Hepatocyte (in vitro differentiated cells): ENCODE data around the gene STAM. TPM values are rescaled to one million over a fixed set of nuclear protein-coding genes. Genes with fewer than 3 reads are reported as not detected.

Source experiments
- DNase-seq: peaks from one replicate; pipeline ENCODE4 v3.0.0-alpha.2; 2016; ENCODE audit warnings: low spot score
- H2AFZ ChIP-seq: fragments of 200-600 bp; sonication (generic); 2 replicates; pipeline ENCODE4 v1.6.0; 2016; ENCODE audit warnings: antibody characterized with exemption, mild to moderate bottlenecking
- H3K27ac ChIP-seq: fragments of 200-600 bp; sonication (generic); 2 replicates; pipeline ENCODE4 v1.5.1; 2016; ENCODE audit warnings: mild to moderate bottlenecking
- H3K27me3 ChIP-seq: fragments of 200-600 bp; sonication (generic); 2 replicates; pipeline ENCODE4 v1.6.1; 2016
- H3K36me3 ChIP-seq: fragments of 200-600 bp; sonication (generic); replicated peaks from 2 replicates; pipeline ENCODE4 v1.5.1; 2016; ENCODE audit warnings: low read depth; ENCODE audit not compliant: insufficient read depth
- H3K4me1 ChIP-seq: fragments of 200-600 bp; sonication (generic); 2 replicates; pipeline ENCODE4 v1.5.1; 2016; ENCODE audit warnings: mild to moderate bottlenecking, moderate library complexity; ENCODE audit not compliant: insufficient read depth
- H3K4me2 ChIP-seq: fragments of 200-600 bp; sonication (generic); 2 replicates; pipeline ENCODE4 v1.6.0; 2016
- H3K4me3 ChIP-seq: fragments of 200-600 bp; sonication (generic); 2 replicates; pipeline ENCODE4 v1.5.1; 2016; ENCODE audit warnings: mild to moderate bottlenecking
- H3K79me2 ChIP-seq: fragments of 200-600 bp; sonication (generic); 2 replicates; pipeline ENCODE4 v1.6.0; 2017; ENCODE audit warnings: mild to moderate bottlenecking
- H3K9me2 ChIP-seq: fragments of 200-600 bp; sonication (generic); replicated peaks from 2 replicates; pipeline ENCODE4 v1.6.0; 2017; ENCODE audit warnings: mild to moderate bottlenecking; ENCODE audit not compliant: insufficient read depth
- H3K9me3 ChIP-seq: fragments of 200-600 bp; sonication (generic); 2 replicates; pipeline ENCODE4 v1.5.1; 2016; ENCODE audit warnings: low read depth, mild to moderate bottlenecking
- H4K20me1 ChIP-seq: fragments of 200-600 bp; sonication (generic); 2 replicates; pipeline ENCODE4 v1.6.0; 2016; ENCODE audit warnings: mild to moderate bottlenecking; ENCODE audit not compliant: insufficient read depth, poor library complexity, severe bottlenecking
- EZH2 ChIP-seq: fragments of 200-600 bp; sonication (generic); IDR thresholded peaks from 2 replicates; pipeline ENCODE4 v1.6.1; 2016; ENCODE audit warnings: antibody characterized with exemption, mild to moderate bottlenecking, borderline replicate concordance
- EZH2phosphoT487 ChIP-seq: fragments of 200-600 bp; sonication (generic); IDR thresholded peaks from one replicate; pipeline ENCODE4 v1.6.1; 2018; ENCODE audit warnings: antibody characterized with exemption, mild to moderate bottlenecking, low read depth, moderate library complexity; ENCODE audit not compliant: unreplicated experiment, severe bottlenecking
- WGBS: methylation state at CpG from one replicate; pipeline ENCODE4 v1.1.6; 2016; ENCODE audit warnings: low lambda C conversion rate; ENCODE audit errors: missing lambda C conversion rate; 5-methylcytosine and 5-hydroxymethylcytosine counted together
- polyA plus RNA-seq: library from polyadenylated mRNA; unstranded; fragments of >200 nt; fragmentation: Nextera tagmentation; extraction: Ambion mirVana; gene quantifications from 2 replicates; pipeline ENCODE4 v1.2.1, GENCODE V29; 2016
- total RNA-seq: library from RNA; depleted of rRNA; stranded (reverse); fragments of >200 nt; gene quantifications from 2 replicates; pipeline ENCODE4 v1.2.3, GENCODE V29; 2014
- TF ChIP-seq, protein P1 (sequence below): fragments of 200-600 bp; sonication (generic); IDR thresholded peaks from 2 replicates; pipeline ENCODE4 v1.5.1; 2016; ENCODE audit warnings: antibody characterized with exemption, mild to moderate bottlenecking; ENCODE audit not compliant: poor library complexity

STAM gene
- total and polyA plus RNA-seq, 2 experiments from 2014 or later, result 20.6 to 29.9 TPM

DNA sequence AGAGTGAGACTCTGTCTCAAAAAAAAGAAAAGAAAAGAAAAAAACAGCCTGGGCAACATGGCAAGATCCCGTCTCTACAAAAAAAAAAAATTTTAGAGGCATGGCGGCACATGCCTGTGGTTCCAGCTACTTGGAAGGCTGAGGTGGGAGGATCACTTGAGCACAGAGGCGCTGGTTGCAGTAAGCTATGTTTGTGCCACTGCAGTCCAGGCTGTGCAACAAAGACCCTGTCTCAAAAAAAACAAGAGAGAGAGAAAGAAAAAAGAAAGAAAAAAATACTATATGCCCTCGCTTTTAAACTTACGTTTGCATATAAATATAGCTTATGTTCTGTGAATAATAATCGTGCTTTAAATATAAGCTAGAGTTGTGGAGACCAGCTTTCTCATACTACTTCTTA lies 38.0 kb upstream of the STAM start:
- Histone ChIP-seq H3K4me1 (no peaks in the 10 kb centered on the region), H3K4me2 (no peak overlapping the region), H3K9me2 (no peaks in the 10 kb centered on the region), H3K4me3 (no peak overlapping the region), H3K27me3 (no peaks in the 10 kb centered on the region), H3K27ac (no peak overlapping the region), H3K9me3 (no peaks in the 10 kb centered on the region), H4K20me1 (no peaks in the 10 kb centered on the region), H2AFZ (no peak overlapping the region), H3K79me2 (no peaks in the 10 kb centered on the region), H3K36me3 (no peaks in the 10 kb centered on the region)
- 92% methylated on average over 6 of the region's 6 CpGs for WGBS
- DNase-seq, result no peak
- TF ChIP-seq, protein P1, sequence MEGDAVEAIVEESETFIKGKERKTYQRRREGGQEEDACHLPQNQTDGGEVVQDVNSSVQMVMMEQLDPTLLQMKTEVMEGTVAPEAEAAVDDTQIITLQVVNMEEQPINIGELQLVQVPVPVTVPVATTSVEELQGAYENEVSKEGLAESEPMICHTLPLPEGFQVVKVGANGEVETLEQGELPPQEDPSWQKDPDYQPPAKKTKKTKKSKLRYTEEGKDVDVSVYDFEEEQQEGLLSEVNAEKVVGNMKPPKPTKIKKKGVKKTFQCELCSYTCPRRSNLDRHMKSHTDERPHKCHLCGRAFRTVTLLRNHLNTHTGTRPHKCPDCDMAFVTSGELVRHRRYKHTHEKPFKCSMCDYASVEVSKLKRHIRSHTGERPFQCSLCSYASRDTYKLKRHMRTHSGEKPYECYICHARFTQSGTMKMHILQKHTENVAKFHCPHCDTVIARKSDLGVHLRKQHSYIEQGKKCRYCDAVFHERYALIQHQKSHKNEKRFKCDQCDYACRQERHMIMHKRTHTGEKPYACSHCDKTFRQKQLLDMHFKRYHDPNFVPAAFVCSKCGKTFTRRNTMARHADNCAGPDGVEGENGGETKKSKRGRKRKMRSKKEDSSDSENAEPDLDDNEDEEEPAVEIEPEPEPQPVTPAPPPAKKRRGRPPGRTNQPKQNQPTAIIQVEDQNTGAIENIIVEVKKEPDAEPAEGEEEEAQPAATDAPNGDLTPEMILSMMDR, result no peak

DNA sequence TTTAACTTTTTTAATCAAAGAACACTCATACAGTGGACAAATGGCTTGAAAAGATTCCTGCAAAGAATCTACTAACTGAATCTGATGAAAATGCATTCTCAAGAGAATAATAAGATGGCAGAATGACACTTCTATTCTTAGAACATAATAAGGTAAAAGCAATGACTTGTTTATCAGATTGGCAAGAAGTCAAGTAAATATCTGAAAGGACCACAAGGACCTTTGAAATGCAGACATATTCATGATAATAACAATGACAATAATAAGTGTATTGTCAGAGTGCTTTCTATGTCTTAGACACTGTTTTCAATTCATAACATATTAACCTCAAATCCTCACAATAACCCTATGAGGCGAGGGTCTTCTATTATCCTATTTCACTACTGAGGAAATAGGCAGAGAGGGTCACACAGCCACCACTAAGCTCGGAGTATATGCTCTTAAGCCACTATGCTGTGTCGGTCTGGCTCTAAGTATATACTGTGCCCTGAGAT lies 37.4 kb upstream of the STAM start:
- Histone ChIP-seq H3K79me2 (no peaks in the 10 kb centered on the region), H3K27ac (no peak overlapping the region), H2AFZ (no peak overlapping the region), H3K4me1 (no peaks in the 10 kb centered on the region), H3K4me3 (no peak overlapping the region), H3K9me3 (no peaks in the 10 kb centered on the region), H3K36me3 (no peaks in the 10 kb centered on the region), H3K4me2 (no peak overlapping the region), H4K20me1 (no peaks in the 10 kb centered on the region), H3K9me2 (no peaks in the 10 kb centered on the region), H3K27me3 (no peaks in the 10 kb centered on the region)
- TF ChIP-seq, protein P1, result no peak
- no peak for DNase-seq
- 91% methylated on average over 3 of the region's 3 CpGs for WGBS

DNA sequence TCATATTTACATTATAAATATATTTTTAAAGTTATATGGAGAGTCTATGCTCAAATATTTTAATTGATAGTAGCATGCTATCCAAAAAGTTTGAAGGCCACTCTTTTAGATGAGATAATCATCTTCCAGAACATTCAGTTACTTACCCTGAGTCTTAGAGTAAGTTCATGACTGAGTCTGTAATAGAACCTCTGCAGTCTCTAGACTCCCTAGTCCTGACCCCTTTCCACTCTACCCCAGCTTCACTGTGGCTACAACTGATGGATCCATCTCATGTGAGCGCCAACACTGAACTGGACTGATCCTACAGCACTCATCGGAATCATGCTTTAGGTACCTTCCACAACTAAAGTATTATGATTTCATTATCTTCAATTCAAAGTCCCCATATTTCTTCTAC lies 36.9 kb upstream of the STAM start:
- H3K27ac ChIP-seq, result no peak overlapping the region
- no peaks in the 10 kb centered on the region for H3K79me2 ChIP-seq
- H3K9me3 ChIP-seq, result no peaks in the 10 kb centered on the region
- no peak for TF ChIP-seq EZH2phosphoT487
- TF ChIP-seq, protein P1, result no peak
- no peak for TF ChIP-seq EZH2
- no peaks in the 10 kb centered on the region for H3K36me3 ChIP-seq
- H3K9me2 ChIP-seq, result no peaks in the 10 kb centered on the region
- no peaks in the 10 kb centered on the region for H3K27me3 ChIP-seq
- no peak for DNase-seq
- 74% methylated on average over 2 of the region's 2 CpGs for WGBS
- no peak overlapping the region for H2AFZ ChIP-seq
- no peak overlapping the region for H3K4me3 ChIP-seq
- H3K4me2 ChIP-seq, result no peak overlapping the region
- H4K20me1 ChIP-seq, result no peaks in the 10 kb centered on the region
- H3K4me1 ChIP-seq, result no peaks in the 10 kb centered on the region

DNA sequence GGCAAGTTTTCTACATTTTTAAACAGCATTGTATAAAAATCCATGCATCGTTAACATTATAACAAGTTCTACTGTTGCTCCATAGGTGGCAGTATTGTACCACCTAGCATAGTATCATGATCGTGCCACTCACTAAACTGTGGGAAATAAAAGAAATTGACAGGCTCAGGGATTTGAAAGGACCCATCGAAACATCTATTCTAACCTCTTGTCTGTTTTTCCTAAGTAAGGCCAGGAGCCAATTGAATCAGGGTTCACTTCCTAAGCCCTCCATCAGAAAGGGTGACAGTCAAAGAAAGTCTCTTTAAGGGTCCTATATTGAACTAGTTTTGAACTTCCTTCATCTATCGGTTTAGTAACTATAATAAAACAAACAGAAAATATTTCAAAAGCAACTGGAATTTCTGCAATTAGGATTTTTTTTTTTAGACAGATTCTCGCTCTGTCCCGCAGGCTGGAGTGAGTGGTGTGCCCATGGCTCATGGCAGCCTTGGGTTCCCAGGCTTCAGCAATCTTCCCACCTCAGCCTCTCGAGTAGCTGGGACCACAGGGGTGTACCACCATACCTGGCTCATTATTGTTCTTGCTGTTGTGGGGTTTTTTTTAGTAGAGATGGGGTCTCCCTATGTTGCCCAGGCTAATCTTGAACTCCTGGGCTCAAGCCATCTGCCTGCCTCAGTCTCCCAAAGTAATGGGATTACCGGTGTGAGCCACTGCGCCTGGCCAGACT lies 36.2 kb upstream of the STAM start:
- H3K4me2 ChIP-seq, result no peak overlapping the region
- H3K27me3 ChIP-seq, result no peaks in the 10 kb centered on the region
- WGBS, result 67% methylated on average over 9 of the region's 9 CpGs

More for the DNA sequence above, 36.2 kb upstream of the STAM start:
- TF ChIP-seq EZH2phosphoT487, result no peak
- TF ChIP-seq, protein P1, result peak; percentile 81
- H3K27ac ChIP-seq, result no peak overlapping the region
- H3K79me2 ChIP-seq, result no peaks in the 10 kb centered on the region
- no peak overlapping the region for H2AFZ ChIP-seq
- no peaks in the 10 kb centered on the region for H3K9me3 ChIP-seq
- no peaks in the 10 kb centered on the region for H4K20me1 ChIP-seq
- no peaks in the 10 kb centered on the region for H3K4me1 ChIP-seq
- no peaks in the 10 kb centered on the region for H3K9me2 ChIP-seq
- peak; percentile 74 for DNase-seq
- H3K36me3 ChIP-seq, result no peaks in the 10 kb centered on the region
- no peak overlapping the region for H3K4me3 ChIP-seq
